ENCODE results near the gene SEMA4A.
"Not testable (repeated sequence)": the region's sequence is repeated elsewhere in the genome, so short reads cannot be mapped to it uniquely, and the experiment has no call there.

Gene SEMA4A

DNA sequence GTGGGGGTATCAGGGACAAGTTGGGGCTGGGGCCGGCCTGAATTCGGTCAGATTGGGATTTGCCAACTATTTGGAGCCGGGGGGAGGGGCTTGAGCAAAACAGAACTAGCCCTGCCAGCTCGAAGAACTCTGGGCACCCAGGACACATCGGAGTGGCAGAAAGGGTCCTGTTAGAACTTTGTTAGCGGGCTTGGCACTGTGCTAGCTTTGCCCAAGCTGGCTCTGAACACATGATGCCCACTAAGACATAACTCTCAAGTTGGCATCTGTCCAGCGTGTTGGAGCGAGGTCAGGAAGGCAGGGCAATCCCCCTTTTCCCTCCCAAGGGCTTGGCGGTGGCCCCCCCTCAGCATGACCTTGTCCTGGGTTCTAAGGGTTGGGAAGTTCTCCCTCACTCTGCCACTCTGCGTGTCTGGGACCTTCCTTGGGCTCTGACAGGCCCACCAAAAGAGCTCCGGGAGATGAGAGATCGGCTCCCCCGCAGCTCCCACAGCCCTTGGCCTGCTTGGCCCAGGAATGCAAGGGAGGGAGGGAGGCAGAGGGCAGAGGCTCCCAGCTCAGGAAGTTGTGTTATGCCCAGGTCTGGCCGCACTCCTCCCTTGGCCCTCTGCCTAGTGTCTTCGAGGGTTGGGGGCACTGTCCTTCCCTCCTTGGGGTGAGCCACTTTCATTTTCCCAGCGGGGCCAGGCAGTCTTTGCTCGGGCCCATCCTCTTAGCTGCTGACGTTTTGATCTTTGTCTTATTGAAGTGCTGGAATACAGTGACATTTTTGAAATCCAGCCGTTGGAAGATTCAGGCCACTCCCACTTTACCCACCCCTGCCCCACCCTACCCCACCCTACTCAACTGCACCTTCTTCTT, 37.6 kb upstream of the SEMA4A start:
- TF ChIP-seq, protein P1, sequence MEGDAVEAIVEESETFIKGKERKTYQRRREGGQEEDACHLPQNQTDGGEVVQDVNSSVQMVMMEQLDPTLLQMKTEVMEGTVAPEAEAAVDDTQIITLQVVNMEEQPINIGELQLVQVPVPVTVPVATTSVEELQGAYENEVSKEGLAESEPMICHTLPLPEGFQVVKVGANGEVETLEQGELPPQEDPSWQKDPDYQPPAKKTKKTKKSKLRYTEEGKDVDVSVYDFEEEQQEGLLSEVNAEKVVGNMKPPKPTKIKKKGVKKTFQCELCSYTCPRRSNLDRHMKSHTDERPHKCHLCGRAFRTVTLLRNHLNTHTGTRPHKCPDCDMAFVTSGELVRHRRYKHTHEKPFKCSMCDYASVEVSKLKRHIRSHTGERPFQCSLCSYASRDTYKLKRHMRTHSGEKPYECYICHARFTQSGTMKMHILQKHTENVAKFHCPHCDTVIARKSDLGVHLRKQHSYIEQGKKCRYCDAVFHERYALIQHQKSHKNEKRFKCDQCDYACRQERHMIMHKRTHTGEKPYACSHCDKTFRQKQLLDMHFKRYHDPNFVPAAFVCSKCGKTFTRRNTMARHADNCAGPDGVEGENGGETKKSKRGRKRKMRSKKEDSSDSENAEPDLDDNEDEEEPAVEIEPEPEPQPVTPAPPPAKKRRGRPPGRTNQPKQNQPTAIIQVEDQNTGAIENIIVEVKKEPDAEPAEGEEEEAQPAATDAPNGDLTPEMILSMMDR (conservative IDR thresholded peaks at IDR 0.05), result no peak
- no peak for TF ChIP-seq ZFX (IDR thresholded peaks at IDR 0.05)
- peak overlapping the region; percentile 76 for H3K27ac ChIP-seq

DNA sequence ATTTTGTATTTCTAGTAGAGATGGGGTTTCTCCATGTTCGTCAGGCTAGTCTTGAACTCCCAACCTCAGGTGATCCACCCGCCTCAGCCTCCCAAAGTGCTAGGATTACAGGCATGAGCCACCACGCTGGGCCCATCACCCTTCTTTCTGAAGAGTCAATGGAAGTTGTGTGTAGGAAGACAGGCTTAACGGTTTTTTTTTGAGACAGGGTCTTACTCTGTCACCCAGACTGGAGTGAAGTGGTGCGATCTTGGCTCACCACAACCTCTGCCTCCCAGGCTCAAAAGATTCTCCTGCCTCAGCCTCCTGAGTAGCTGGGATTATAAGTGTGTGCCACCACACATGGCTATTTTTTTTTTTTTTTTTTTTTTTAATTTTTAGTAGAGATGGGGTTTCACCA, 36.7 kb upstream of the SEMA4A start:
- H3K27ac ChIP-seq, result not testable (repeated sequence)

DNA sequence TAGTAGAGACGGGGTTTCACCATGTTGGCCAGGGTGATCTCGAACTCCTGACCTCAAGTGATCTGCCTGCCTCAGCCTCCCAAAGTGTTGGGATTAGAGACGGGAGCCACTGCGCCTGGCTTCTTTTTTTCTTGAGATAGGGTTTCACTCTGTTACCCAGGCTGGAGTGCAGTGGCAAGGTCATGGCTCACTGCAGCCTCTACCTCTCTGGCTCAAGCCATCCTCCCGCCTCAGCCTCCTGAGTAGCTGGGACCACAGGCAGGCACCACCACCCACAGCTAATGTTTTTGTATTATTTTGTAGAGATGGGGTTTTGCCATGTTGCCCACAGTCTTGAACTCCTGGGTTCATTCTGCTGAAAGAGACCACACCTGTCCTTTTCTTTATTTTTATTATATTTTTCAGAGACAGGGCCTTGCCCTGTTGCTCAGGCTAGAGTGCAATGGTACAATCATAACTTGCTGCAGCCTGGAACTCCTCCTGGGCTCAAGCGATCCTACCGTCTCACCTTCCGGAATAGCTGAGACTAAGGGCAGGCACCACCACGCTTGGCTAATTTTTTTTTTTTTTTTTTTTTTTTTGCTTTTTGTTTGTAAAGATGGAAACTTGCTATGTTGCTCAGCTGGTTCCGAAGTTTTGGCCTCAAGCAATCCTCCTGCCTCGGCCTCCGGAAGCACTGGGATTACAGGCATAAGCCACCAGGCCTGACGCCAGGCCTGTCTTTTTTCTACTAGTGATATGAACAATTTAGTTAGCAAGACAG, 35.8 kb upstream of the SEMA4A start:
- TF ChIP-seq, protein P1 (conservative IDR thresholded peaks at IDR 0.05), result no peak
- TF ChIP-seq ZFX (IDR thresholded peaks at IDR 0.05), result no peak
- H3K27ac ChIP-seq, result no peak overlapping the region

GRCh38 chr1:156118177-156118868, 35.1 kb upstream of the SEMA4A start:
- TF ChIP-seq ZFX (IDR thresholded peaks at IDR 0.05), result no peak
- TF ChIP-seq, protein P1 (conservative IDR thresholded peaks at IDR 0.05), result no peak
- no peak overlapping the region for H3K27ac ChIP-seq

GRCh38 chr1:156119503-156120209, 33.7 kb upstream of the SEMA4A start:
- TF ChIP-seq, protein P1 (conservative IDR thresholded peaks at IDR 0.05), result no peak
- TF ChIP-seq ZFX (IDR thresholded peaks at IDR 0.05), result no peak
- H3K27ac ChIP-seq, result no peak overlapping the region

DNA sequence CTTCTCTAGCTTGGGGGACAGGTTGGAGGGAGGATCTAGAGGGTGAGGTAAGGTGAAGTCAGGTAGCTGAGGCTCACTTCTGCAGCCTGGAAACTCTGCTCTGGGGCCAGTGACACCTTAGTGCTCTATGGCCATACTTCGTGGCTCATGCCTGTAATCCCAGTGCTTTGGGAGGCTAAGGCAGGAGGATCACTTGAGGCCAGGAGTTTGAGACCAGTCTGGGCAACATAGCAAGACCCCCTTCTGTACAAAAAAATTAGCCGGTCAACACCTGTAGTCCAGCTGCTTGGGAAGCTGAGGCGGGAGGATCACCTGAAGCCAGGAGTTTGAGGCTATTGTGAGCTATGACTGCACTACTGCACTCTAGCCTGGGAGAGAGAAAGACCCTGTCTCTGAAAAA, 33.1 kb upstream of the SEMA4A start:
- TF ChIP-seq ZFX (IDR thresholded peaks at IDR 0.05), result no peak
- TF ChIP-seq, protein P1 (conservative IDR thresholded peaks at IDR 0.05), result no peak
- no peak overlapping the region for H3K27ac ChIP-seq

DNA sequence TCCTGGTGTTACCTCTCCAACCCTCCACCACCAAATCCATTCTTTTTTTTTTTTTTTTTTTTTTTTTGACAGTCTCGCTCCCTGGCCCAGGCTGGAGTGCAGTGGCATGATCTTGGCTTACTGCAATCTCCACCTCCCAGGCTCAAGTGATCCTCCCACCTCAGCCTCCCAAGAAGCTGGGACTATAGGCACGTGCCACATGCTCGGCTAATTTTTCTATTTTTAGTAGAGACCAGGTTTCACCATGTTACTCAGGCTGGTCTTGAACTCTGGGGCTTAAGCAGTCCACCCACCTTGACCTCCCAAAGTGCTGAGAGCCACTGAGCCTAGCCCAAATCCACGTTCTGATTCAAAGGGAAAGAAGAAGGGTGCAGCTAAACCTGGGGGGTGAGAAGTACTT, 32.4 kb upstream of the SEMA4A start:
- not testable (repeated sequence) for H3K27ac ChIP-seq

Data from C4-2B (cell line).